ENCODE results near the gene EBF3.

DNA sequence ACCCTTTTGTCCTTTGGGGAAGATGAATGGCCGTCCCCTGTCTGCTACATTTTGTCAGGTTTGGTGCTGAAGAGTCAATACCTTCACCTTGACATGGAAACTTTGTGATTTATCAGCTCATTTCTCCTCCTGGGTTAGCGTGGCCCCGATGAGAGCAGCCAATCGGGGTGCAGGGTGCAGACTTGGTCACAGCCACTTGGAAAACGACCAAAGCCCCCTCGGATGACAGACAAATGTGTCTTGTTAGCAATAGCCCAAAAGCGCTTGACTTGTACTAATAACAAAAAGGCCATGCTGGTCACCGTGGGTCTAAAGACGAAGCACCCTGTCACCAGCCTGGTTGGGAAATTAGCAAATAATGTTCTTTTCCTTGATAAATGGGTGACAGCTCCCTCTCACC lies 103.7 kb downstream of the EBF3 start:
- TF ChIP-seq ZBTB7A (IDR thresholded peaks at IDR 0.05; ENCODE audit: low read depth): no peak
- TF ChIP-seq, protein P1, sequence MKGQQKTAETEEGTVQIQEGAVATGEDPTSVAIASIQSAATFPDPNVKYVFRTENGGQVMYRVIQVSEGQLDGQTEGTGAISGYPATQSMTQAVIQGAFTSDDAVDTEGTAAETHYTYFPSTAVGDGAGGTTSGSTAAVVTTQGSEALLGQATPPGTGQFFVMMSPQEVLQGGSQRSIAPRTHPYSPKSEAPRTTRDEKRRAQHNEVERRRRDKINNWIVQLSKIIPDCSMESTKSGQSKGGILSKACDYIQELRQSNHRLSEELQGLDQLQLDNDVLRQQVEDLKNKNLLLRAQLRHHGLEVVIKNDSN (IDR thresholded peaks at IDR 0.05): no peak
- TF ChIP-seq YY1 (IDR thresholded peaks at IDR 0.05; ENCODE audit: low read depth): no peak
- TF ChIP-seq, protein P2, sequence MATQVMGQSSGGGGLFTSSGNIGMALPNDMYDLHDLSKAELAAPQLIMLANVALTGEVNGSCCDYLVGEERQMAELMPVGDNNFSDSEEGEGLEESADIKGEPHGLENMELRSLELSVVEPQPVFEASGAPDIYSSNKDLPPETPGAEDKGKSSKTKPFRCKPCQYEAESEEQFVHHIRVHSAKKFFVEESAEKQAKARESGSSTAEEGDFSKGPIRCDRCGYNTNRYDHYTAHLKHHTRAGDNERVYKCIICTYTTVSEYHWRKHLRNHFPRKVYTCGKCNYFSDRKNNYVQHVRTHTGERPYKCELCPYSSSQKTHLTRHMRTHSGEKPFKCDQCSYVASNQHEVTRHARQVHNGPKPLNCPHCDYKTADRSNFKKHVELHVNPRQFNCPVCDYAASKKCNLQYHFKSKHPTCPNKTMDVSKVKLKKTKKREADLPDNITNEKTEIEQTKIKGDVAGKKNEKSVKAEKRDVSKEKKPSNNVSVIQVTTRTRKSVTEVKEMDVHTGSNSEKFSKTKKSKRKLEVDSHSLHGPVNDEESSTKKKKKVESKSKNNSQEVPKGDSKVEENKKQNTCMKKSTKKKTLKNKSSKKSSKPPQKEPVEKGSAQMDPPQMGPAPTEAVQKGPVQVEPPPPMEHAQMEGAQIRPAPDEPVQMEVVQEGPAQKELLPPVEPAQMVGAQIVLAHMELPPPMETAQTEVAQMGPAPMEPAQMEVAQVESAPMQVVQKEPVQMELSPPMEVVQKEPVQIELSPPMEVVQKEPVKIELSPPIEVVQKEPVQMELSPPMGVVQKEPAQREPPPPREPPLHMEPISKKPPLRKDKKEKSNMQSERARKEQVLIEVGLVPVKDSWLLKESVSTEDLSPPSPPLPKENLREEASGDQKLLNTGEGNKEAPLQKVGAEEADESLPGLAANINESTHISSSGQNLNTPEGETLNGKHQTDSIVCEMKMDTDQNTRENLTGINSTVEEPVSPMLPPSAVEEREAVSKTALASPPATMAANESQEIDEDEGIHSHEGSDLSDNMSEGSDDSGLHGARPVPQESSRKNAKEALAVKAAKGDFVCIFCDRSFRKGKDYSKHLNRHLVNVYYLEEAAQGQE (IDR thresholded peaks at IDR 0.05; ENCODE audit: low read depth): no peak
- no peak for TF ChIP-seq RAD21 (IDR thresholded peaks at IDR 0.05; ENCODE audit: low read depth)
- no peak for TF ChIP-seq FOXM1 (IDR thresholded peaks at IDR 0.05; ENCODE audit: borderline replicate concordance, low read depth)
- no peak for TF ChIP-seq EP300 (IDR thresholded peaks at IDR 0.05; ENCODE audit: borderline replicate concordance)
- TF ChIP-seq CEBPB (IDR thresholded peaks at IDR 0.05): no peak
- no peak for TF ChIP-seq TEAD4 (IDR thresholded peaks at IDR 0.05)
- TF ChIP-seq TAF1 (IDR thresholded peaks at IDR 0.05; ENCODE audit: low read depth): no peak
- TF ChIP-seq, protein P3, sequence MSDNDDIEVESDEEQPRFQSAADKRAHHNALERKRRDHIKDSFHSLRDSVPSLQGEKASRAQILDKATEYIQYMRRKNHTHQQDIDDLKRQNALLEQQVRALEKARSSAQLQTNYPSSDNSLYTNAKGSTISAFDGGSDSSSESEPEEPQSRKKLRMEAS (IDR thresholded peaks at IDR 0.05): no peak
- TF ChIP-seq NFIC (IDR thresholded peaks at IDR 0.05): no peak
- TF ChIP-seq TCF12 (IDR thresholded peaks at IDR 0.05; ENCODE audit: low read depth): no peak
- TF ChIP-seq CREB1 (IDR thresholded peaks at IDR 0.05; ENCODE audit: low read depth): no peak

Measured in Ishikawa (cell line).